Adrenal gland (tissue), 12 donors: ENCODE results near the gene HPSE2. TPM values are rescaled to one million over a fixed set of nuclear protein-coding genes. Genes with fewer than 3 reads are reported as not detected.

Source experiments
- DNase-seq, 7 donors: peaks; one replicate each; pipeline ENCODE4 v3.0.0-alpha.2; 2019 to 2020
- H3K27ac ChIP-seq, 5 donors: fragments of 200-600 bp; sonication (generic) in 4 of 5; 1 replicate in 3 of 5; 2 replicates in 2 of 5; pipeline versions ENCODE4 v1.5.1 to v1.8.0; 2016 to 2020; ENCODE audit warnings: mild to moderate bottlenecking in 1 of 5
- H3K27me3 ChIP-seq: fragments of 200-600 bp; 2 replicates; pipeline ENCODE4 v1.8.0; 2021
- H3K36me3 ChIP-seq, 2 donors: fragments of 200-600 bp; replicated peaks in 1 of 2; 1 replicate in 1 of 2; 2 replicates in 1 of 2; pipeline versions ENCODE4 v1.5.1 to v1.8.0; 2018 to 2022
- H3K4me1 ChIP-seq, 2 donors: fragments of 200-600 bp; replicated peaks in 1 of 2; 1 replicate in 1 of 2; 2 replicates in 1 of 2; pipeline versions ENCODE4 v1.5.1 to v1.8.0; 2018 to 2021
- H3K4me3 ChIP-seq, 4 donors: fragments of 200-600 bp; sonication (generic) in 3 of 4; one replicate each; pipeline ENCODE4 v1.5.1; 2016 to 2018
- H3K9me3 ChIP-seq, 3 donors: fragments of 200-600 bp; sonication (generic) in 1 of 3; replicated peaks in 1 of 3; 1 replicate in 2 of 3; 2 replicates in 1 of 3; pipeline versions ENCODE4 v1.5.1 to v1.8.0; 2016 to 2021
- POLR2A ChIP-seq, 2 donors: fragments of 450-650 bp; IDR thresholded peaks; one replicate each; pipeline ENCODE4 v1.6.1; 2017; ENCODE audit warnings: antibody characterized with exemption in 2 of 2, mild to moderate bottlenecking in 2 of 2, moderate library complexity in 1 of 2
- WGBS, 4 donors: extraction: QIAGEN DNeasy Blood & Tissue Kit in 2 of 4; methylation state at CpG; one replicate each; pipeline versions ENCODE4 v1.1.5 to v1.1.7; 2013 to 2017; 5-methylcytosine and 5-hydroxymethylcytosine counted together
- intact Hi-C, 2 donors: fragments of 100-400 bp; cut with DNase I; formaldehyde crosslinking; loops; one replicate each; pipeline versions ENCODE4 v1.14.1 to v1.15.0; 2022 to 2023
- polyA plus RNA-seq, 3 donors: library from polyadenylated mRNA; stranded (reverse); fragments of 200-250 nt in 2 of 3; fragments of 350-450 nt in 1 of 3; fragmentation: Illumina TruSeq in 1 of 3; extraction: RNeasy Lipid Tissue Mini Kit (QIAGEN cat#74804) in 1 of 3; gene quantifications; one replicate each; pipeline ENCODE4 v1.2.3, GENCODE V29; 2013 to 2014
- total RNA-seq, 9 donors: library from RNA; depleted of rRNA in 4 of 9; stranded (reverse); fragments of >200 nt in 4 of 9; fragments of 120-200 nt in 1 of 9; fragmentation: NEBNext Ultra II Directional in 1 of 9; extraction: Animal tissue kit (Norgen Biotek cat#: 25700) in 1 of 9; gene quantifications; one replicate each; pipeline versions ENCODE4 v1.1.0 to v1.2.4, GENCODE V29; 2013 to 2023
- TF ChIP-seq, protein P1 (sequence below), 6 experiments: fragments of 450-650 bp in 4 of 6; fragments of 200-600 bp in 2 of 6; sonication (generic) in 1 of 6; IDR thresholded peaks; 1 replicate in 5 of 6; 2 replicates in 1 of 6; pipeline versions ENCODE4 v1.5.1 to v1.8.0; 2016 to 2021; ENCODE audit warnings: antibody characterized with exemption in 6 of 6, mild to moderate bottlenecking in 2 of 6, moderate library complexity in 1 of 6
- donor health status: healthy with polysubstance abuse.
- donor health status: Bipolar disorder and iron deficiency.
- donor health status: DM: yes; HTN: yes; CAD: no.
- donor health status: DM: no; HTN: no; CAD: no.
- donor health status: DM: no; HTN: no; CAD: no.
- donor health status: DM: yes; HTN: yes; CAD: no.

The HPSE2 gene
- total and polyA plus RNA-seq, 12 donors, result under 0.01 to 0.16 (median 0.10) TPM; not detected in 9

DNA sequence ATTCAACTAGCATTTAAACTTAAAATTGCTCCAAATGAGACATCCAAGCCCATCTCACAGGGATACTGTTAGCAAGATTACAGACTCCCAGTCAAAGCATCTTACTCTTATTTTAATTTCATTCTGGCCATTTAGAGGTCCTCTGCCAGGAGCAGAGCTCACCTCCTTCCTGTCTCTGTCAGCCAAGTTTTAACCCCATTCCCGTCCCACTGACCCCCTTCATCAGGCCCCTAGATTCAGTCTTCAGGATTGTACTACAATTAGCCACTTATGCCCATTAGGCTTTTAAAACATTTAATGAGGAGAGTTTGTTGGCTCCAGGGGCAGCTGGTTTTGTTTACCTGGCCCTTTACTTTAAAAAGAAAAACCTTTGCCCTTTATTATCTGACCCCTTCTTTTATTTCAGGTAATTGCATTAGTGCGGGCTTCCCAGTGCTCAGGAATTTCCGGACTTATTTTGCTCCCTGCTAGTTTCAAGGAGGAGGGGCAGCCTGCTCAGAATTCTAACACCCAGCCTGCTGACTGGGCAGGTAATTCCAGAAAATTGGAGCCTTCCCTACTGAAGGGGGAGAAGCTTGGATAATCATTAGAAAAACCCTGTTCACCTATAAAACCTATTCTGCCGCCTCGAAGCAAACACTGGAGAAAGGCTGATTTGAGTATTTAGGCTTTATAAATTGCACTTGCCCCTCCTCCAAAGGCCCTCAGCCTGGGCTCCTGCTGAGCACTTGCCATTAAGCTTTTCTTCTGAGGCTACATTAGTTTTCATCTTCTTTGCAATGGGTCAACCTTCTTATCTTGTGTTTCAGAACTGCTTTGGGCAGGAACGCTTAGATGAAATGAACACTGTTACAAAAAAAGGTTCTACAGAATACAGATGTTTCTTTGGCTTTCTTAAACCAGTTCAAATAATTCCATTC lies 588.4 kb downstream of the HPSE2 start:
- H3K27me3 ChIP-seq, result peaks cover 3% of the 10 kb centered on the region
- no peak for DNase-seq
- H3K4me3 ChIP-seq, result no peak overlapping the region
- H3K4me1 ChIP-seq, result no peaks in the 10 kb centered on the region
- no peak overlapping the region for H3K27ac ChIP-seq
- no peaks in the 10 kb centered on the region for H3K36me3 ChIP-seq
- intact Hi-C loops, result no loop called here
- H3K9me3 ChIP-seq, result no peaks in the 10 kb centered on the region
- 29 to 37% (median 34%) methylated on average over 6 of the region's 6 CpGs for WGBS, 4 donors
- TF ChIP-seq, protein P1, sequence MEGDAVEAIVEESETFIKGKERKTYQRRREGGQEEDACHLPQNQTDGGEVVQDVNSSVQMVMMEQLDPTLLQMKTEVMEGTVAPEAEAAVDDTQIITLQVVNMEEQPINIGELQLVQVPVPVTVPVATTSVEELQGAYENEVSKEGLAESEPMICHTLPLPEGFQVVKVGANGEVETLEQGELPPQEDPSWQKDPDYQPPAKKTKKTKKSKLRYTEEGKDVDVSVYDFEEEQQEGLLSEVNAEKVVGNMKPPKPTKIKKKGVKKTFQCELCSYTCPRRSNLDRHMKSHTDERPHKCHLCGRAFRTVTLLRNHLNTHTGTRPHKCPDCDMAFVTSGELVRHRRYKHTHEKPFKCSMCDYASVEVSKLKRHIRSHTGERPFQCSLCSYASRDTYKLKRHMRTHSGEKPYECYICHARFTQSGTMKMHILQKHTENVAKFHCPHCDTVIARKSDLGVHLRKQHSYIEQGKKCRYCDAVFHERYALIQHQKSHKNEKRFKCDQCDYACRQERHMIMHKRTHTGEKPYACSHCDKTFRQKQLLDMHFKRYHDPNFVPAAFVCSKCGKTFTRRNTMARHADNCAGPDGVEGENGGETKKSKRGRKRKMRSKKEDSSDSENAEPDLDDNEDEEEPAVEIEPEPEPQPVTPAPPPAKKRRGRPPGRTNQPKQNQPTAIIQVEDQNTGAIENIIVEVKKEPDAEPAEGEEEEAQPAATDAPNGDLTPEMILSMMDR (IDR thresholded peaks at IDR 0.05), result no peak
- TF ChIP-seq POLR2A (IDR thresholded peaks at IDR 0.05), result no peak

- Histone ChIP-seq H3K9me3 (no peaks in the 10 kb centered on the region), H3K27ac (no peak overlapping the region), H3K4me3 (no peak overlapping the region), H3K4me1 (no peaks in the 10 kb centered on the region), H3K27me3 (peaks cover 3% of the 10 kb centered on the region), H3K36me3 (no peaks in the 10 kb centered on the region)
- 70 to 90% (median 78%) methylated on average over 1 of the region's 1 CpG for WGBS, 4 donors
- no peak for DNase-seq
- intact Hi-C loops, result no loop called here
- TF ChIP-seq, protein P1 (IDR thresholded peaks at IDR 0.05), result no peak
- TF ChIP-seq POLR2A (IDR thresholded peaks at IDR 0.05), result no peak
Measured at GRCh38 chr10:98644466-98644865, 591.2 kb downstream of the HPSE2 start.

- H3K9me3 ChIP-seq, result no peaks in the 10 kb centered on the region
- no peak for TF ChIP-seq POLR2A (IDR thresholded peaks at IDR 0.05)
- TF ChIP-seq, protein P1 (IDR thresholded peaks at IDR 0.05), result no peak
- intact Hi-C loops, result no loop called here
- no peaks in the 10 kb centered on the region for H3K4me1 ChIP-seq
- no peak overlapping the region for H3K4me3 ChIP-seq
- peaks cover 3% of the 10 kb centered on the region for H3K27me3 ChIP-seq
- H3K27ac ChIP-seq, result no peak overlapping the region
- DNase-seq, result no peak
- 82 to 94% (median 89%) methylated on average over 2 of the region's 2 CpGs for WGBS, 4 donors
- H3K36me3 ChIP-seq, result no peaks in the 10 kb centered on the region
Measured at GRCh38 chr10:98642281-98642680, 593.4 kb downstream of the HPSE2 start.

DNA sequence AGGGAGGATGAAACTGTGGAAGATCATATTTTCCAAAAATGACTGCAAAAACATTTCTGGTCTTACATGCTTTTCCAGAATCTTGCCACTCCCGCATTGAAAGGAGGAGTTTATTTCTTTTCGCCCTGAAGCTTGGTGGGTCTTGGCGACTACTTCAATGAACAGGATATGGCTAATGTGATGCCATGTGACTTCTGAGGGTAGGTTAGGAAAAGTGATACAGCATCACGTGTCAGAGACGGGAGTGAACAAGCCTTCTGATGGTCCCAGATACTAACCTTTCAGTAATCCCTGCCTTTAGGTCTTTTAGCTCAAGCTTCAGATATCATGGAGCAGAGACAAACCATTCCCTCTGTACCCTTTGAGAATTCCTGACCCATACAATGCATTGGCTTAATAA lies 596.7 kb downstream of the HPSE2 start:
- H3K9me3 ChIP-seq, result no peaks in the 10 kb centered on the region
- H3K27ac ChIP-seq, result no peak overlapping the region
- WGBS, 4 donors, result 73 to 80% (median 76%) methylated on average over 5 of the region's 5 CpGs
- no peaks in the 10 kb centered on the region for H3K27me3 ChIP-seq
- no peak overlapping the region for H3K4me3 ChIP-seq
- intact Hi-C loops, result no loop called here
- H3K36me3 ChIP-seq, result no peaks in the 10 kb centered on the region
- TF ChIP-seq POLR2A (IDR thresholded peaks at IDR 0.05), result no peak
- TF ChIP-seq, protein P1 (IDR thresholded peaks at IDR 0.05), result no peak
- no peak for DNase-seq
- no peaks in the 10 kb centered on the region for H3K4me1 ChIP-seq
